A549 treated with AZD9567 at 1 μM for 4 hours (cell line): Measurements from ENCODE around the gene IDS. TPM values are rescaled to one million over a fixed set of nuclear protein-coding genes. Genes with fewer than 3 reads are reported as not detected.

Experiments used
- total RNA-seq: library from RNA; stranded (reverse); fragments of 200-300 nt; extraction: Qiagen RNA extraction; gene quantifications from 5 replicates; pipeline ENCODE4 v1.2.3, GENCODE V29; 2022; ENCODE audit not compliant: insufficient read depth

The IDS gene
- 92.4 to 105 TPM (median 101 TPM) in 5 replicates for total RNA-seq

DNA sequence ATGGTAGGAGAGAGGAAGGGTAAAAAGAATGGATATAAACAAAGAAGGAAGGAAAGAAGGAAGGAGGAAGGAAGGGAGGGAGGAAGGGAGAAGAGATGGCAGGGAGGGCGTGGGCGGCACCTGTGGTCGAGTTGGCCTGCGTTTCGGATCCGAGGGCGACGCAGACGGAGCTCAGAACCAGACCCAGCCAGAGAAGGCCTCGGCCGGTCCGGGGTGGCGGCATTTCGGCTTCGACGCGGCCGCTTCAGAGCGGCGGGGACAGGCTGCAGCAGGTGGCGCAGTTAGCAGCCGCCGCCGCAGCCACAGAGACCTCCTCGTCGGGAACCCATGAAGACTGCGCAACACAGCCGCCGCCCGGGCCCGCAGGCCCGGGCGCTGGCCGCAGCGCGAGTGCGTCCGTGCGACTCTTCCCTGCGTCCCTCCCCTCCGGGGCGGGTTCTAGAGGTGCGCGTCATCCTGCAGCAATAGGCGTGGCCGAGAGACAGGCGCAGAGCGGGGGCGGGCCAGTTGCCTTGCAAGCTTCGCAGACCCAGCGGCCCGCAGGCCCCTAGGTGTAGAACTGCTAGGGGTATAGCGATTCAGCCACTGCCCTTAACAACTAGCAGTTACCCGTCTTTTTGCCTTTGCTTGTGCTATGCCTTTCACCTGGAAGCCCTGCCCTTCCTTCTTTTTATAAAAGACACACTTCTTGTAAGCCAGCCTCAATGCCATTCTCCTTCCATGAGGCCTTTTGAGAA, at the start of gene IDS:
TSS of gene IDS (minus strand) at position 392 of the 737 bp plus-strand sequence. CDS start at position 223, 169 bp downstream.

GRCh38 chrX:149549701-149550100, 44.6 kb upstream of the IDS start, which contains the start of gene HSFX3:
Gene HSFX3 (minus strand): TSS chrX:149549924. CDS start chrX:149549852, 72 bp downstream.

GRCh38 chrX:149540621-149541520, 35.8 kb upstream of the IDS start, which contains the start of gene EOLA1:
Gene EOLA1 (plus strand): TSS chrX:149541012. CDS start chrX:149545631, 4,619 bp downstream.

Other genes starting within 250 kb of the IDS start
- 12.9 to 21.2 TPM (median 20.6 TPM) in 5 replicates for gene EOLA1, start 35.7 kb upstream of the IDS start, total RNA-seq
- gene HSFX3, start 44.6 kb upstream of the IDS start, total RNA-seq = not detected in 5 replicates
- not detected in 5 replicates for gene MAGEA9B, start 82.2 kb upstream of the IDS start, total RNA-seq
- gene HSFX2, start 90.0 kb upstream of the IDS start, total RNA-seq = 0.08 to 0.19 TPM in 2 of 5 replicates, not detected in the others
- 28.0 to 33.4 TPM (median 30.5 TPM) in 5 replicates for gene TMEM185A, start 126.5 kb upstream of the IDS start, total RNA-seq
- not detected in 5 replicates for gene MAGEA11, start 206.8 kb upstream of the IDS start, total RNA-seq